ENCODE results near the gene PROSER2.
"Not testable (repeated sequence)": the region's sequence is repeated elsewhere in the genome, so short reads cannot be mapped to it uniquely, and the experiment has no call there.

The PROSER2 gene

GRCh38 chr10:11837372-11838161 lies 14.4 kb downstream of the PROSER2 start:
- no peak for DNase-seq

- no peak for DNase-seq
Measured at GRCh38 chr10:11838298-11838852, 15.2 kb downstream of the PROSER2 start.

- no peak for DNase-seq
Measured at GRCh38 chr10:11841375-11841774, 18.2 kb downstream of the PROSER2 start.

GRCh38 chr10:11842411-11842810 lies 19.3 kb downstream of the PROSER2 start:
- no peak for DNase-seq

GRCh38 chr10:11845113-11845512 lies 22.0 kb downstream of the PROSER2 start:
- DNase-seq = no peak

GRCh38 chr10:11846542-11846941 lies 23.4 kb downstream of the PROSER2 start:
- DNase-seq = no peak

GRCh38 chr10:11849277-11849676 lies 26.1 kb downstream of the PROSER2 start:
- DNase-seq = no peak

- no peak for DNase-seq
Measured at GRCh38 chr10:11849911-11850310, 26.8 kb downstream of the PROSER2 start.

GRCh38 chr10:11851910-11852309 lies 28.8 kb downstream of the PROSER2 start:
- DNase-seq = no peak

GRCh38 chr10:11852637-11853036 lies 29.5 kb downstream of the PROSER2 start:
- not testable (repeated sequence) for DNase-seq

- no peak for DNase-seq
Measured at GRCh38 chr10:11853468-11853867, 30.3 kb downstream of the PROSER2 start.

- no peak for DNase-seq
Measured at GRCh38 chr10:11854301-11854700, 31.1 kb downstream of the PROSER2 start.

- DNase-seq = no peak
Measured at GRCh38 chr10:11856089-11856488, 32.9 kb downstream of the PROSER2 start.

GRCh38 chr10:11856678-11857077 lies 33.5 kb downstream of the PROSER2 start:
- DNase-seq = no peak

- DNase-seq = no peak
Measured at GRCh38 chr10:11858093-11858492, 34.9 kb downstream of the PROSER2 start.

- no peak for DNase-seq
Measured at GRCh38 chr10:11861341-11861740, 38.2 kb downstream of the PROSER2 start.

GRCh38 chr10:11861811-11862428 lies 38.8 kb downstream of the PROSER2 start:
- DNase-seq = no peak

- DNase-seq = no peak
Measured at GRCh38 chr10:11863353-11864109, 40.4 kb downstream of the PROSER2 start.

- no peak for DNase-seq
Measured at GRCh38 chr10:11864727-11865126, 41.6 kb downstream of the PROSER2 start.

- no peak for DNase-seq
Measured at GRCh38 chr10:11865561-11865960, 42.4 kb downstream of the PROSER2 start.

- DNase-seq = no peak
Measured at GRCh38 chr10:11866199-11866925, 43.2 kb downstream of the PROSER2 start.

- DNase-seq = no peak
Measured at GRCh38 chr10:11869219-11869618, 46.1 kb downstream of the PROSER2 start.
